ENCODE measurements around the gene GOLGA6L2.
"Not testable (repeated sequence)": the region's sequence is repeated elsewhere in the genome, so short reads cannot be mapped to it uniquely, and the experiment has no call there.

The GOLGA6L2 gene

DNA sequence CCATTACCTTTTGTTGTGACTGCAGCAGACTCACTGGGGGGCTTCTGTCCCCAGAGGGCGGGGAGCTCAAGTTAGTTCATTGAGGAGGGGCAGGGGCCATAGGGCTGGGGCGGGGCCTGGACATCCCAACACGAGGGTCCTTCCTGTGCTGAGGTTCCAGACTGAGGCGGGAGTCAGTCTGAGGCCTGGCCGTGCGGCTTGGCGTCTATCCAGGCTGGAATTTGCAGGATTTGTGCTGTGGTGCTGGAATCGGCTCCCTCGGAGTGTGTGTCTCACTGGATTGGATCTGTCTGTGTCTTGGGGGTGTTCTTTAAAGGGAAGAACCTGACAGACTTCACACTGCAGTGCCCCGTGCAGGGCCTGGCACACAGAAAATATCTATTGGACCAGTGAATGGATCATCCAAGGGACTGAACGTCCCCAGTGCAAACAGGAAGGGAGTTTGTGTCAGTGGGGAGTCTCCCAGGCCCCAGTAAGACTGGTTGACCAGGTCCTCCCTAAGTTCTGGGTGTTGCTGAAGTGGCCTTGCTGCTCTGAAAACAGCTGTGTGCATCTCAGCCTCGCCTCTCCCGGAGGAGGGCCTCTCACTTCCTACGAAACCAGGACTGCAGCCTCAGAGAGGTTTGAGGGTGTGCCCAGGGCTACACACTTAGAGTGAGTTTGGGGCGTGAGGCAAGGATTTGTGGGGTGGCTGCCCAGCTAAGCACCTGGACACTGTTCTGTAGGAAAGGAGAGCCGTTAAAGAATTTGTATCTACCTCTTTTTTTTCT lies 26.1 kb downstream of the GOLGA6L2 start:
- no peaks in the 10 kb centered on the region for H3K79me2 ChIP-seq (ENCODE audit: insufficient read depth, low read length)
- no peak overlapping the region for H2AFZ ChIP-seq (ENCODE audit: low read length)
- H3K9me3 ChIP-seq (ENCODE audit: low read length): no peaks in the 10 kb centered on the region
- H3K27ac ChIP-seq (ENCODE audit: low read depth, low read length, poor library complexity, severe bottlenecking): no peak overlapping the region
- H3K36me3 ChIP-seq (ENCODE audit: insufficient read depth, low read length): no peaks in the 10 kb centered on the region
- H3K4me1 ChIP-seq (ENCODE audit: insufficient read depth, low read length, severe bottlenecking): no peaks in the 10 kb centered on the region
- TF ChIP-seq EZH2 (IDR thresholded peaks at IDR 0.05; ENCODE audit: borderline replicate concordance, low read length) (no peak), CTCF (IDR thresholded peaks at IDR 0.05; ENCODE audit: low read length) (no peak)
- H3K9ac ChIP-seq (ENCODE audit: low read length): no peak overlapping the region
- no peaks in the 10 kb centered on the region for H3K27me3 ChIP-seq (ENCODE audit: insufficient read depth, low read length)
- no peaks in the 10 kb centered on the region for H3K9me2 ChIP-seq (ENCODE audit: low read depth, low read length)
- H3K4me3 ChIP-seq (ENCODE audit: low read depth, low read length, poor library complexity, severe bottlenecking): no peak overlapping the region
- H4K20me1 ChIP-seq (ENCODE audit: insufficient read depth, low read length): no peaks in the 10 kb centered on the region
- no peak overlapping the region for H3K4me2 ChIP-seq (ENCODE audit: low read length)
- no peaks in the 10 kb centered on the region for H3F3A ChIP-seq (ENCODE audit: insufficient read depth, low read length)

- Histone ChIP-seq H3F3A (ENCODE audit: insufficient read depth, low read length) (no peaks in the 10 kb centered on the region), H3K4me3 (ENCODE audit: low read depth, low read length, poor library complexity, severe bottlenecking) (no peak overlapping the region), H3K4me1 (ENCODE audit: insufficient read depth, low read length, severe bottlenecking) (no peaks in the 10 kb centered on the region), H3K9me2 (ENCODE audit: low read depth, low read length) (no peaks in the 10 kb centered on the region), H2AFZ (ENCODE audit: low read length) (no peak overlapping the region), H3K9ac (ENCODE audit: low read length) (no peak overlapping the region), H3K27ac (ENCODE audit: low read depth, low read length, poor library complexity, severe bottlenecking) (no peak overlapping the region), H3K36me3 (ENCODE audit: insufficient read depth, low read length) (no peaks in the 10 kb centered on the region), H3K9me3 (ENCODE audit: low read length) (no peaks in the 10 kb centered on the region), H3K27me3 (ENCODE audit: insufficient read depth, low read length) (no peaks in the 10 kb centered on the region), H3K79me2 (ENCODE audit: insufficient read depth, low read length) (no peaks in the 10 kb centered on the region), H3K4me2 (ENCODE audit: low read length) (no peak overlapping the region), H4K20me1 (ENCODE audit: insufficient read depth, low read length) (no peaks in the 10 kb centered on the region)
- no peak for TF ChIP-seq EZH2 (IDR thresholded peaks at IDR 0.05; ENCODE audit: borderline replicate concordance, low read length)
These were observed 30.4 kb downstream of the GOLGA6L2 start for GRCh38 chr15:23416349-23417276.

- not testable (repeated sequence) for H4K20me1 ChIP-seq (ENCODE audit: insufficient read depth, low read length); H3K36me3 ChIP-seq (ENCODE audit: insufficient read depth, low read length); H3K9ac ChIP-seq (ENCODE audit: low read length); H3K27ac ChIP-seq (ENCODE audit: low read depth, low read length, poor library complexity, severe bottlenecking); H3K4me3 ChIP-seq (ENCODE audit: low read depth, low read length, poor library complexity, severe bottlenecking); H3K4me2 ChIP-seq (ENCODE audit: low read length); H2AFZ ChIP-seq (ENCODE audit: low read length); H3K9me3 ChIP-seq (ENCODE audit: low read length); H3K79me2 ChIP-seq (ENCODE audit: insufficient read depth, low read length); H3K4me1 ChIP-seq (ENCODE audit: insufficient read depth, low read length, severe bottlenecking); H3K9me2 ChIP-seq (ENCODE audit: low read depth, low read length); H3K27me3 ChIP-seq (ENCODE audit: insufficient read depth, low read length); H3F3A ChIP-seq (ENCODE audit: insufficient read depth, low read length)
These were observed 31.2 kb downstream of the GOLGA6L2 start for GRCh38 chr15:23415866-23416265.

DNA sequence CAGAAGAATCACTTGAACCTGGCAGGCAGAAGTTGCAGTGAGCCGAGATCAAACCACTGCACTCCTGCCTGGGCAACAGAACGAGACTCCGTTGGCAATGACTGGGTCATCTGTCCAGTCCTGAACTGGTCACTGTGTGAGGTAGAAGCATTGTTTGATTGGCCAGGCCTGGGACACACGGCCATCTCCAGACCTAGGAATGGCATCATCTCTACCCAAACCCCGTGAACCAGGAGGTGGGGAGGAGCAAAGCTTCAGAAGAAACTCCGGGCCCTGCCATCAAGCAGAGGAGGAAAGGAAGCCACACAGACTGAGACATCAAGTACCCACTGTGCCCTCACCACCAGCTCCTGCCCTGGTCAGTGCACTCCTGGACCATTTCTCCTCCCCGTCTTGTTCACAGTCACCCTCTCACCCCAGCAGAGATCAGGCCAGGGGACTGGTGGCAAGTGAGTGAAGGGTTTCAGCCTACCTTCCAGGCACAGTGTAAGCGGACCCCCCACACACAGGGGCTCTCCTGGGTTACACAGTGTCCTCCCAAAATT lies 31.6 kb downstream of the GOLGA6L2 start:
- Histone ChIP-seq H3K36me3 (ENCODE audit: insufficient read depth, low read length) (no peaks in the 10 kb centered on the region), H3F3A (ENCODE audit: insufficient read depth, low read length) (no peaks in the 10 kb centered on the region), H3K9ac (ENCODE audit: low read length) (no peak overlapping the region), H3K27me3 (ENCODE audit: insufficient read depth, low read length) (no peaks in the 10 kb centered on the region), H3K79me2 (ENCODE audit: insufficient read depth, low read length) (no peaks in the 10 kb centered on the region), H3K4me3 (ENCODE audit: low read depth, low read length, poor library complexity, severe bottlenecking) (no peak overlapping the region), H3K4me1 (ENCODE audit: insufficient read depth, low read length, severe bottlenecking) (no peaks in the 10 kb centered on the region), H2AFZ (ENCODE audit: low read length) (no peak overlapping the region), H3K9me3 (ENCODE audit: low read length) (no peaks in the 10 kb centered on the region), H3K4me2 (ENCODE audit: low read length) (no peak overlapping the region), H4K20me1 (ENCODE audit: insufficient read depth, low read length) (no peaks in the 10 kb centered on the region), H3K27ac (ENCODE audit: low read depth, low read length, poor library complexity, severe bottlenecking) (no peak overlapping the region), H3K9me2 (ENCODE audit: low read depth, low read length) (no peaks in the 10 kb centered on the region)
- TF ChIP-seq CTCF (IDR thresholded peaks at IDR 0.05; ENCODE audit: low read length): no peak
- no peak for TF ChIP-seq EZH2 (IDR thresholded peaks at IDR 0.05; ENCODE audit: borderline replicate concordance, low read length)

DNA sequence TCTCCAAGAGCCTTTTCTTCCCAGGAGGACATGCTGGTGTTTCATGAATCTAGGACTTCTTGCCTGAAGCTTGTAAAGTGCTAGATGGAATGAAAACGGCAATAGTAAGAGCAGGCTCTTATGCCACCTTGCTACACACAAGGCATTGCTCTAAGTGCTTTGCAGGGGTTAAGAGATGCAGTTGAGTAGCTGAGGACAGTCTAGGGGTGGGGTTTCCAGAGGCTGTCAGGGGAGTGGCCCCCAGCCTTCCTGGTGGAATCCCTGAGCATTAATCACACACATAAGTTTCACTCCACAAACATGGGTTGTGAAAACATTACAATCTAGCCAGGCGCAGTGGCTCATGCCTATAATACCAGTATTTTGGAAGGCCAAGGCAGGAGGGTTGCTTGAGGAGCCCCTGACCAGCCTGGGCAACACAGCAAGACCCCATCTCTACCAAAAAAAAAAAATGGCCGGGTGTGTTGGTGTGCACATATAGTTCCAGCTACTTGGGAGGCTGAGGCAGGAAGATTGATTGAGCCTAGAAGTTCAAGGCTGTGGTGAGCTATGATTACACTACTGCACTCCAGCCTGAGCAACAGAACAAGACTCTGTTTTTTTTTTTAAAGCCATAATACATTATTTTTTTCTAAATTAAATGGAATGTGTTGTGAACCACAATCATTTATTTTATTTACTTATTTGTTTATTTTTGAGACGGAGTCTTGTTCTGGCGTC lies 34.0 kb downstream of the GOLGA6L2 start:
- H3K4me2 ChIP-seq (ENCODE audit: low read length); H3K9me2 ChIP-seq (ENCODE audit: low read depth, low read length); H3K27me3 ChIP-seq (ENCODE audit: insufficient read depth, low read length); H3K4me1 ChIP-seq (ENCODE audit: insufficient read depth, low read length, severe bottlenecking); H3K9me3 ChIP-seq (ENCODE audit: low read length); H3K36me3 ChIP-seq (ENCODE audit: insufficient read depth, low read length); H2AFZ ChIP-seq (ENCODE audit: low read length); H3K9ac ChIP-seq (ENCODE audit: low read length); H3K4me3 ChIP-seq (ENCODE audit: low read depth, low read length, poor library complexity, severe bottlenecking); H3F3A ChIP-seq (ENCODE audit: insufficient read depth, low read length); H3K79me2 ChIP-seq (ENCODE audit: insufficient read depth, low read length); H4K20me1 ChIP-seq (ENCODE audit: insufficient read depth, low read length); H3K27ac ChIP-seq (ENCODE audit: low read depth, low read length, poor library complexity, severe bottlenecking): not testable (repeated sequence)

Measured in OCI-LY1 (cell line).